Activated T-helper 2 cell treated with anti-CD3 and anti-CD28 coated beads, Interferon-gamma antibody, Interleukin-2, Interleukin-4, amounts not matched to agents 10 μg/mL and 5 μg/mL and 100 μg/mL, durations not matched to agents 14 hours and 24 hours and 36 hours (primary cell): ENCODE data around the gene NRXN2. TPM values are rescaled to one million over a fixed set of nuclear protein-coding genes. Genes with fewer than 3 reads are reported as not detected.

ENCODE experiments used
- DNase-seq: peaks from one replicate; pipeline ENCODE4 v3.0.0; 2021; ENCODE audit warnings: low spot score
- H3K27ac Mint-ChIP-seq: one replicate; pipeline ENCODE4 v1.8.0; 2021; ENCODE audit warnings: mixed read lengths
- H3K27me3 Mint-ChIP-seq: one replicate; pipeline ENCODE4 v1.8.0; 2021; ENCODE audit warnings: low read depth, mixed read lengths
- H3K36me3 Mint-ChIP-seq: one replicate; pipeline ENCODE4 v1.8.0; 2021; ENCODE audit warnings: low read depth, mixed read lengths
- H3K4me1 Mint-ChIP-seq: one replicate; pipeline ENCODE4 v1.8.0; 2021; ENCODE audit warnings: low read depth, mixed read lengths
- H3K4me3 Mint-ChIP-seq: one replicate; pipeline ENCODE4 v1.8.0; 2021; ENCODE audit warnings: low read depth, mild to moderate bottlenecking, moderate library complexity, mixed read lengths
- H3K9me3 Mint-ChIP-seq: one replicate; pipeline ENCODE4 v1.8.0; 2021; ENCODE audit warnings: mixed read lengths
- intact Hi-C: fragments of 100-400 bp; cut with micrococcal nuclease; formaldehyde crosslinking; loops from one replicate; pipeline ENCODE4 v1.15.1; 2023
- total RNA-seq: library from RNA; stranded (reverse); gene quantifications from 2 replicates; pipeline ENCODE4 v1.2.3, GENCODE V29; 2022

Gene NRXN2
- total RNA-seq, 1 donor from 2014 or later: not detected

GRCh38 chr11:64606796-64607380 is 116.1 kb downstream of the NRXN2 start:
- DNase-seq: no peak
- intact Hi-C loops: no loop called here
- H3K4me3 Mint-ChIP-seq: no peak overlapping the region
- peaks cover 1% of the 10 kb centered on the region for H3K4me1 Mint-ChIP-seq
- no peaks in the 10 kb centered on the region for H3K27me3 Mint-ChIP-seq
- no peaks in the 10 kb centered on the region for H3K9me3 Mint-ChIP-seq
- H3K27ac Mint-ChIP-seq: no peak overlapping the region
- H3K36me3 Mint-ChIP-seq: no peaks in the 10 kb centered on the region

GRCh38 chr11:64605656-64606585 is 117.1 kb downstream of the NRXN2 start:
- Mint-ChIP-seq H3K9me3 (no peaks in the 10 kb centered on the region), H3K4me3 (no peak overlapping the region), H3K27me3 (no peaks in the 10 kb centered on the region), H3K4me1 (no peaks in the 10 kb centered on the region), H3K36me3 (no peaks in the 10 kb centered on the region), H3K27ac (no peak overlapping the region)
- DNase-seq: no peak
- intact Hi-C loops: no loop called here

GRCh38 chr11:64605244-64605560 is 117.8 kb downstream of the NRXN2 start:
- Mint-ChIP-seq H3K4me3 (no peak overlapping the region), H3K36me3 (no peaks in the 10 kb centered on the region), H3K9me3 (no peaks in the 10 kb centered on the region), H3K27me3 (no peaks in the 10 kb centered on the region), H3K27ac (no peak overlapping the region), H3K4me1 (no peaks in the 10 kb centered on the region)
- DNase-seq: no peak
- intact Hi-C loops: no loop called here

- H3K36me3 Mint-ChIP-seq: no peaks in the 10 kb centered on the region
- H3K27ac Mint-ChIP-seq: no peak overlapping the region
- no peaks in the 10 kb centered on the region for H3K9me3 Mint-ChIP-seq
- H3K4me1 Mint-ChIP-seq: no peaks in the 10 kb centered on the region
- no peak for DNase-seq
- intact Hi-C loops: no loop called here
- H3K4me3 Mint-ChIP-seq: no peak overlapping the region
- H3K27me3 Mint-ChIP-seq: no peaks in the 10 kb centered on the region
These were observed 118.3 kb downstream of the NRXN2 start for GRCh38 chr11:64604458-64605243.

- DNase-seq: no peak
- intact Hi-C loops: no loop called here
- Mint-ChIP-seq H3K27ac (no peak overlapping the region), H3K4me3 (no peak overlapping the region), H3K4me1 (no peaks in the 10 kb centered on the region), H3K36me3 (no peaks in the 10 kb centered on the region), H3K9me3 (no peaks in the 10 kb centered on the region), H3K27me3 (no peaks in the 10 kb centered on the region)
These were observed 119.4 kb downstream of the NRXN2 start for GRCh38 chr11:64603411-64604110.

GRCh38 chr11:64602466-64603070 is 120.4 kb downstream of the NRXN2 start:
- H3K4me1 Mint-ChIP-seq: no peaks in the 10 kb centered on the region
- intact Hi-C loops: no loop called here

GRCh38 chr11:64601605-64602465 is 121.2 kb downstream of the NRXN2 start:
- no peaks in the 10 kb centered on the region for H3K4me1 Mint-ChIP-seq
- no peaks in the 10 kb centered on the region for H3K9me3 Mint-ChIP-seq
- no peak overlapping the region for H3K27ac Mint-ChIP-seq
- DNase-seq: no peak
- H3K27me3 Mint-ChIP-seq: no peaks in the 10 kb centered on the region
- H3K36me3 Mint-ChIP-seq: no peaks in the 10 kb centered on the region
- no peak overlapping the region for H3K4me3 Mint-ChIP-seq
- intact Hi-C loops: no loop called here

More at GRCh38 chr11:64602466-64603070, 120.4 kb downstream of the NRXN2 start:
- no peak for DNase-seq
- Mint-ChIP-seq H3K27me3 (no peaks in the 10 kb centered on the region), H3K9me3 (no peaks in the 10 kb centered on the region), H3K36me3 (no peaks in the 10 kb centered on the region), H3K27ac (no peak overlapping the region), H3K4me3 (no peak overlapping the region)

- Mint-ChIP-seq H3K27me3 (no peaks in the 10 kb centered on the region), H3K27ac (no peak overlapping the region), H3K9me3 (no peaks in the 10 kb centered on the region), H3K36me3 (no peaks in the 10 kb centered on the region), H3K4me1 (no peaks in the 10 kb centered on the region), H3K4me3 (no peak overlapping the region)
- no peak for DNase-seq
- intact Hi-C loops: no loop called here
These were observed 122.6 kb downstream of the NRXN2 start for GRCh38 chr11:64600281-64600992.

- intact Hi-C loops: no loop called here
- H3K27ac Mint-ChIP-seq: no peak overlapping the region
- DNase-seq: no peak
- no peaks in the 10 kb centered on the region for H3K36me3 Mint-ChIP-seq
- no peaks in the 10 kb centered on the region for H3K27me3 Mint-ChIP-seq
- H3K9me3 Mint-ChIP-seq: no peaks in the 10 kb centered on the region
- H3K4me1 Mint-ChIP-seq: no peaks in the 10 kb centered on the region
- no peak overlapping the region for H3K4me3 Mint-ChIP-seq
These were observed 123.2 kb downstream of the NRXN2 start for GRCh38 chr11:64599698-64600211.

GRCh38 chr11:64598797-64599697 is 124.0 kb downstream of the NRXN2 start:
- Mint-ChIP-seq H3K9me3 (no peaks in the 10 kb centered on the region), H3K4me1 (no peaks in the 10 kb centered on the region), H3K36me3 (no peaks in the 10 kb centered on the region), H3K4me3 (no peak overlapping the region), H3K27ac (no peak overlapping the region), H3K27me3 (no peaks in the 10 kb centered on the region)
- intact Hi-C loops: no loop called here
- DNase-seq: no peak
